ENCODE data around the gene CXorf66. TPM values are rescaled to one million over a fixed set of nuclear protein-coding genes. Genes with fewer than 3 reads are reported as not detected.

The CXorf66 gene
- total and polyA plus RNA-seq, 4 donors, result not detected

- peak; percentile 90 to 92 (median 92) for DNase-seq
- ATAC-seq (ENCODE audit: insufficient read depth, low FRiP score), result peak; percentile 92
Measured at GRCh38 chrX:139932901-139933796, 32.2 kb downstream of the CXorf66 start, which contains the start of gene ATP11C. Gene ATP11C, minus strand, starts transcription at chrX:139933053. Its CDS starts 1,011 bp downstream, at chrX:139932042.

DNA sequence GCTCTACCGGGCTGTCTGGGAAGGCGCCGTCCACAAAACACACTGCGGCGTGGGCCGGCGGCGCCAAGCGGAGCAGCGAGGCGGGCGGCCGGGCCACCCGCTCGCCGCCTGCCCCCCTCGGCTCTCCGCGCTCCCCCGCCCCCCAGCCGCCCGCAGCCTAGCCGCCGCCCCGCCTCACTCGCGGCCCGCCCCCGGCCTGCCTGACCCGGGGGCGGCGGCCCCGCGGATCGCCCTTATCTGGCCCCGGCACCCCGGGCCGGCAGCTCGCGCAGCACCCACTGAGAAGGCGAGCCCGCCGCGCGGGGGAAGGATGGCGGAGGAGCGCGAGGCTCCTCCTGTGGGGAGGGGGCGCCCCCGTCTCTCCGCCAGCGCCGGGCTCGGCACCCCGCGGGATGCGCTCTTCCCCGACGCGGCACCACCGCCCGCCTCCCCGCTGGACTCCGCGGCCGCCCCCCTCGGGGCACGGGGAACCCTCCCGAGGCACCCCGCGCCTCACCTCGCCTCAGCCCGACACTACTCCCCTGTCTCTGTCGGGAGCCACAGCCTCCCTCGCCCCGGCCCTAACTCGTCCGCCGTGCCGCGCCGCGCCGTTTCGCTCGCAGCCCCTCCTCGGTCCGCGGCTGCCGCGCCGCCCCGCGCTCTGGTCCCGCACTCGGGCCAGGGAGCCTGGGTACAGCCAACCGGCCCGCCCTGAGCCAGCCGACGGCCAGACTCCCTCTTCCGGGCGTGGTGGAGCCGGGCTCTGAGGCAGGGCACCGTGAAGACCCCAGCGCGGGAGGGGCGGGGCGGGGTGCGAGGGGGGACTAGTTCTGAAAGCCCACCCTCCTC, 33.0 kb downstream of the CXorf66 start:
- H3K4me3 ChIP-seq, result peak overlapping the region; percentile 57
- peaks cover 0 to 8% (median 0%) of the 10 kb centered on the region in 5 donors for H3K4me1 ChIP-seq (ENCODE audit: control insufficient read depth in 5 of 5, insufficient read depth in 5 of 5, low read length in 5 of 5)
- H3K9ac ChIP-seq (ENCODE audit: insufficient read depth in 1 of 2, low read length in 2 of 2), result peak overlapping the region; percentile 26 to 44
- WGBS, 2 donors, result 2 to 28% methylated on average over 19 to 109 of the region's 109 CpGs
- peaks cover 0 to 9% (median 6%) of the 10 kb centered on the region in 3 donors for H3K27me3 ChIP-seq (ENCODE audit: control insufficient read depth in 3 of 3, insufficient read depth in 3 of 3, low read length in 2 of 3)
- peak; percentile 22 to 47 (median 41) for DNase-seq
- H3K27ac ChIP-seq (ENCODE audit: low read depth in 1 of 2, low read length in 1 of 2), result peak overlapping the region; percentile 86 to 93
- H3K9me3 ChIP-seq (ENCODE audit: control insufficient read depth in 4 of 4, insufficient read depth in 3 of 4, low read length in 3 of 4), result no peaks in the 10 kb centered on the region
- TF ChIP-seq, protein P1, sequence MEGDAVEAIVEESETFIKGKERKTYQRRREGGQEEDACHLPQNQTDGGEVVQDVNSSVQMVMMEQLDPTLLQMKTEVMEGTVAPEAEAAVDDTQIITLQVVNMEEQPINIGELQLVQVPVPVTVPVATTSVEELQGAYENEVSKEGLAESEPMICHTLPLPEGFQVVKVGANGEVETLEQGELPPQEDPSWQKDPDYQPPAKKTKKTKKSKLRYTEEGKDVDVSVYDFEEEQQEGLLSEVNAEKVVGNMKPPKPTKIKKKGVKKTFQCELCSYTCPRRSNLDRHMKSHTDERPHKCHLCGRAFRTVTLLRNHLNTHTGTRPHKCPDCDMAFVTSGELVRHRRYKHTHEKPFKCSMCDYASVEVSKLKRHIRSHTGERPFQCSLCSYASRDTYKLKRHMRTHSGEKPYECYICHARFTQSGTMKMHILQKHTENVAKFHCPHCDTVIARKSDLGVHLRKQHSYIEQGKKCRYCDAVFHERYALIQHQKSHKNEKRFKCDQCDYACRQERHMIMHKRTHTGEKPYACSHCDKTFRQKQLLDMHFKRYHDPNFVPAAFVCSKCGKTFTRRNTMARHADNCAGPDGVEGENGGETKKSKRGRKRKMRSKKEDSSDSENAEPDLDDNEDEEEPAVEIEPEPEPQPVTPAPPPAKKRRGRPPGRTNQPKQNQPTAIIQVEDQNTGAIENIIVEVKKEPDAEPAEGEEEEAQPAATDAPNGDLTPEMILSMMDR (IDR thresholded peaks at IDR 0.05; ENCODE audit: control extremely low read depth, extremely low read depth), result no peak
- H3K36me3 ChIP-seq (ENCODE audit: control insufficient read depth in 4 of 4, insufficient read depth in 4 of 4, low read length in 4 of 4), result no peaks in the 10 kb centered on the region
- ATAC-seq (ENCODE audit: insufficient read depth, low FRiP score), result peak; percentile 50

More at GRCh38 chrX:139932901-139933796, 32.2 kb downstream of the CXorf66 start, which contains the start of gene ATP11C:
- no peaks in the 10 kb centered on the region for H3K36me3 ChIP-seq (ENCODE audit: control insufficient read depth in 4 of 4, insufficient read depth in 4 of 4, low read length in 4 of 4)
- TF ChIP-seq, protein P1 (IDR thresholded peaks at IDR 0.05; ENCODE audit: control extremely low read depth, extremely low read depth), result no peak
- peaks cover 0 to 9% (median 6%) of the 10 kb centered on the region in 3 donors for H3K27me3 ChIP-seq (ENCODE audit: control insufficient read depth in 3 of 3, insufficient read depth in 3 of 3, low read length in 2 of 3)
- H3K9me3 ChIP-seq (ENCODE audit: control insufficient read depth in 4 of 4, insufficient read depth in 3 of 4, low read length in 3 of 4), result no peaks in the 10 kb centered on the region
- H3K27ac ChIP-seq (ENCODE audit: low read depth in 1 of 2, low read length in 1 of 2), result peak within 1 kb of the TSS; percentile 86 to 93
- peak within 1 kb of the TSS; percentile 30 to 44 for H3K9ac ChIP-seq (ENCODE audit: insufficient read depth in 1 of 2, low read length in 2 of 2)
- H3K4me1 ChIP-seq (ENCODE audit: control insufficient read depth in 5 of 5, insufficient read depth in 5 of 5, low read length in 5 of 5), result peaks cover 0 to 8% (median 0%) of the 10 kb centered on the region in 5 donors
- H3K4me3 ChIP-seq, result peak within 1 kb of the TSS; percentile 57
- WGBS, 2 donors, result 1 to 20% methylated on average over 34 to 52 of the region's 52 CpGs

DNA sequence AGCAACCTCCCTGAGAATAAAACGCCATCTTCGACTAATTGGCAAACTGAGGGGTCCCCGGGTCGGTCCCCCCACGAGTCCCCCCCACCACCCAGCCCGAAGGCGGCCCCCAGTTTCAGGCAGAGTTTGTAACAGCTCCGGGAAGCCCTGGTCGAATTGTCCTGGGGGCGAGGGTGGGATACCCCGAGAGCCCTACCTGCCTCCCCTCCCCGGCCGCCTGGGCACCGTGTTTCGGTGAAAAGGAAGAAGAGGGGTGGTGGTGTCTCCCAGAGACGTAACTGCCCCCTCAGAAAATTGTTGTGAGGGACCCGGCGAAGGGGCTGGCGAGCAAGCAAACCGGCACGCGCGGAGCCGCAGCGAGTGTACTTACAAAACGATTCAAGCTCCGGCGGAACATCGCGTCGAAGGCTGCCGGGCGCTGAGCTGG, 33.7 kb downstream of the CXorf66 start:
- Histone ChIP-seq H3K27me3 (ENCODE audit: control insufficient read depth in 3 of 3, insufficient read depth in 3 of 3, low read length in 2 of 3) (peaks cover 0 to 9% (median 6%) of the 10 kb centered on the region in 3 donors), H3K27ac (ENCODE audit: low read depth in 1 of 2, low read length in 1 of 2) (peak overlapping the region in 1 of 2 donors; percentile 86), H3K9me3 (ENCODE audit: control insufficient read depth in 4 of 4, insufficient read depth in 3 of 4, low read length in 3 of 4) (no peaks in the 10 kb centered on the region), H3K4me3 (peak overlapping the region; percentile 57), H3K9ac (ENCODE audit: insufficient read depth in 1 of 2, low read length in 2 of 2) (no peak overlapping the region), H3K4me1 (ENCODE audit: control insufficient read depth in 5 of 5, insufficient read depth in 5 of 5, low read length in 5 of 5) (peaks cover 0 to 8% (median 0%) of the 10 kb centered on the region in 5 donors), H3K36me3 (ENCODE audit: control insufficient read depth in 4 of 4, insufficient read depth in 4 of 4, low read length in 4 of 4) (no peaks in the 10 kb centered on the region)
- TF ChIP-seq, protein P1 (IDR thresholded peaks at IDR 0.05; ENCODE audit: control extremely low read depth, extremely low read depth), result no peak
- ATAC-seq (ENCODE audit: insufficient read depth, low FRiP score), result no peak
- WGBS, 2 donors, result 0 to 30% methylated on average over 13 to 33 of the region's 33 CpGs
- DNase-seq, result no peak
